ES-I3 (cell line): Measurements from ENCODE around the gene PSMB11.

Experiments used
- H3K36me3 ChIP-seq: 2 replicates; pipeline ENCODE4 v1.6.1; 2013; ENCODE audit warnings: mild to moderate bottlenecking, low read length, control low read depth, moderate library complexity; ENCODE audit not compliant: insufficient read depth
- H3K4me1 ChIP-seq: 2 replicates; pipeline ENCODE4 v1.6.1; 2013; ENCODE audit warnings: mild to moderate bottlenecking, control low read depth, low read length; ENCODE audit not compliant: insufficient read depth
- H3K9ac ChIP-seq: 2 replicates; pipeline ENCODE4 v1.6.1; 2013; ENCODE audit warnings: low read depth, mild to moderate bottlenecking, low read length, moderate library complexity
- H3K9me3 ChIP-seq: 2 replicates; pipeline ENCODE4 v1.6.1; 2013; ENCODE audit warnings: mild to moderate bottlenecking, low read length, moderate library complexity; ENCODE audit not compliant: control insufficient read depth, insufficient read depth

Gene PSMB11

GRCh38 chr14:23043754-23044153 is 1.7 kb downstream of the PSMB11 start:
- no peaks in the 10 kb centered on the region for H3K9me3 ChIP-seq
- H3K9ac ChIP-seq = no peak overlapping the region
- no peaks in the 10 kb centered on the region for H3K36me3 ChIP-seq
- H3K4me1 ChIP-seq = peaks cover 13% of the 10 kb centered on the region

GRCh38 chr14:23044840-23045239 is 2.8 kb downstream of the PSMB11 start:
- Histone ChIP-seq H3K36me3 (no peaks in the 10 kb centered on the region), H3K9ac (no peak overlapping the region), H3K9me3 (no peaks in the 10 kb centered on the region), H3K4me1 (peaks cover 13% of the 10 kb centered on the region)

- no peak overlapping the region for H3K9ac ChIP-seq
Observed at GRCh38 chr14:23045419-23046357, 3.7 kb downstream of the PSMB11 start.

GRCh38 chr14:23047034-23047634 is 5.1 kb downstream of the PSMB11 start:
- peaks cover 13% of the 10 kb centered on the region for H3K4me1 ChIP-seq
- H3K9me3 ChIP-seq = no peaks in the 10 kb centered on the region
- H3K36me3 ChIP-seq = no peaks in the 10 kb centered on the region
- H3K9ac ChIP-seq = no peak overlapping the region

More at GRCh38 chr14:23045419-23046357, 3.7 kb downstream of the PSMB11 start:
- Histone ChIP-seq H3K9me3 (no peaks in the 10 kb centered on the region), H3K36me3 (no peaks in the 10 kb centered on the region), H3K4me1 (peaks cover 13% of the 10 kb centered on the region)

GRCh38 chr14:23047751-23048693 is 6.0 kb downstream of the PSMB11 start:
- no peak overlapping the region for H3K9ac ChIP-seq
- no peaks in the 10 kb centered on the region for H3K9me3 ChIP-seq
- H3K36me3 ChIP-seq = no peaks in the 10 kb centered on the region
- H3K4me1 ChIP-seq = peaks cover 13% of the 10 kb centered on the region

- Histone ChIP-seq H3K4me1 (peaks cover 6% of the 10 kb centered on the region), H3K9ac (no peak overlapping the region), H3K9me3 (no peaks in the 10 kb centered on the region), H3K36me3 (no peaks in the 10 kb centered on the region)
Observed at GRCh38 chr14:23049011-23049410, 7.0 kb downstream of the PSMB11 start.

- Histone ChIP-seq H3K4me1 (peaks cover 3% of the 10 kb centered on the region; the same call in 1 of the 2 replicates), H3K9ac (no peak overlapping the region), H3K36me3 (no peaks in the 10 kb centered on the region), H3K9me3 (no peaks in the 10 kb centered on the region)
Observed at GRCh38 chr14:23051141-23052057, 9.4 kb downstream of the PSMB11 start.

GRCh38 chr14:23052182-23052623 is 10.2 kb downstream of the PSMB11 start:
- no peaks in the 10 kb centered on the region for H3K9me3 ChIP-seq
- H3K36me3 ChIP-seq = no peaks in the 10 kb centered on the region
- no peak overlapping the region for H3K9ac ChIP-seq
- H3K4me1 ChIP-seq = peaks cover 3% of the 10 kb centered on the region; the same call in 1 of the 2 replicates

- Histone ChIP-seq H3K9me3 (no peaks in the 10 kb centered on the region), H3K9ac (no peak overlapping the region), H3K36me3 (no peaks in the 10 kb centered on the region), H3K4me1 (peaks cover 3% of the 10 kb centered on the region; the same call in 1 of the 2 replicates)
Observed at GRCh38 chr14:23052671-23053070, 10.7 kb downstream of the PSMB11 start.

GRCh38 chr14:23053426-23053825 is 11.4 kb downstream of the PSMB11 start:
- no peaks in the 10 kb centered on the region for H3K9me3 ChIP-seq
- H3K9ac ChIP-seq = no peak overlapping the region
- peaks cover 3% of the 10 kb centered on the region; the same call in 1 of the 2 replicates for H3K4me1 ChIP-seq
- H3K36me3 ChIP-seq = no peaks in the 10 kb centered on the region

- no peaks in the 10 kb centered on the region for H3K9me3 ChIP-seq
- peaks cover 3% of the 10 kb centered on the region; the same call in 1 of the 2 replicates for H3K4me1 ChIP-seq
- H3K36me3 ChIP-seq = no peaks in the 10 kb centered on the region
- no peak overlapping the region for H3K9ac ChIP-seq
Observed at GRCh38 chr14:23054000-23054811, 12.2 kb downstream of the PSMB11 start.

- Histone ChIP-seq H3K9ac (no peak overlapping the region), H3K36me3 (0 out of 2 replicates have a peak, but pooled peaks cover 1% of the 10 kb centered on the region), H3K9me3 (no peaks in the 10 kb centered on the region), H3K4me1 (peaks cover 3% of the 10 kb centered on the region; the same call in 1 of the 2 replicates)
Observed at GRCh38 chr14:23055147-23055550, 13.1 kb downstream of the PSMB11 start.
